B cell (primary cell): ENCODE measurements around the gene HS3ST6. TPM values are rescaled to one million over a fixed set of nuclear protein-coding genes. Genes with fewer than 3 reads are reported as not detected.

Experiments used
- ATAC-seq: fragments of 200-7000 bp; cut with Tn5 transposase; one replicate; pipeline ENCODE4 v1.10.0; 2021; ENCODE audit warnings: low read depth, mild to moderate bottlenecking, moderate number of reproducible peaks, moderate library complexity
- CTCF ChIA-PET: fragments of 350-600 bp; sonication (Branson Sonifier 250); formaldehyde crosslinking; loops from one replicate; lab custom pipeline; 2021; ENCODE audit warnings: antibody characterized with exemption, inconsistent platforms; lab: Charles Lee
- POLR2A ChIA-PET: fragments of 350-600 bp; sonication (Branson Sonifier 250); formaldehyde crosslinking; loops from one replicate; lab custom pipeline; 2021; ENCODE audit warnings: antibody characterized with exemption; lab: Charles Lee
- DNase-seq: peaks from one replicate; pipeline ENCODE4 v3.0.0; 2013
- H2AFZ ChIP-seq: 2 replicates; pipeline ENCODE4 v1.6.1; 2012; ENCODE audit warnings: mild to moderate bottlenecking, low read depth, low read length; ENCODE audit not compliant: insufficient read depth, poor library complexity, severe bottlenecking
- H3K27ac ChIP-seq, 2 donors: 1 replicate in 1 of 2; 2 replicates in 1 of 2; pipeline ENCODE4 v1.5.1; 2012 to 2013; ENCODE audit warnings: low read length in 2 of 2, mild to moderate bottlenecking in 2 of 2, moderate library complexity in 1 of 2
- H3K27me3 ChIP-seq, 4 experiments: fragments of 200-600 bp in 1 of 4; sonication (generic) in 1 of 4; replicated peaks in 1 of 4; 1 replicate in 2 of 4; 2 replicates in 2 of 4; pipeline versions ENCODE4 v1.6.1 to v1.7.0; 2013 to 2016; ENCODE audit warnings: low read length in 3 of 4, mild to moderate bottlenecking in 2 of 4, mixed read lengths in 1 of 4, moderate library complexity in 1 of 4; ENCODE audit not compliant: insufficient read depth in 4 of 4, control insufficient read depth in 3 of 4; ENCODE audit errors: control extremely low read depth in 1 of 4
- H3K36me3 ChIP-seq, 2 experiments: replicated peaks in 1 of 2; 1 replicate in 1 of 2; 2 replicates in 1 of 2; pipeline versions ENCODE4 v1.6.1 to v1.7.1; 2013; ENCODE audit warnings: low read length in 1 of 2; ENCODE audit not compliant: insufficient read depth in 2 of 2, control insufficient read depth in 1 of 2; ENCODE audit errors: control extremely low read depth in 1 of 2, extremely low read depth in 1 of 2
- H3K4me1 ChIP-seq, 2 donors: fragments of 200-600 bp in 1 of 2; sonication (generic) in 1 of 2; 1 replicate in 1 of 2; 2 replicates in 1 of 2; pipeline versions ENCODE4 v1.5.1 to v1.6.1; 2013 to 2017; ENCODE audit warnings: low read length in 2 of 2; ENCODE audit not compliant: control insufficient read depth in 2 of 2, insufficient read depth in 2 of 2
- H3K4me2 ChIP-seq: replicated peaks from 2 replicates; pipeline ENCODE3; 2012; ENCODE audit warnings: mild to moderate bottlenecking, low read depth, low read length; ENCODE audit not compliant: poor library complexity, severe bottlenecking
- H3K4me3 ChIP-seq, 5 experiments: fragments of 200-600 bp in 1 of 5; sonication (generic) in 1 of 5; 1 replicate in 3 of 5; 2 replicates in 2 of 5; pipeline versions ENCODE4 v1.5.1 to v1.7.0; 2011 to 2016; ENCODE audit warnings: low read length in 4 of 5, mild to moderate bottlenecking in 4 of 5, low read depth in 2 of 5, control low read depth in 1 of 5, moderate library complexity in 1 of 5; ENCODE audit not compliant: insufficient read depth in 1 of 5; ENCODE audit errors: control extremely low read depth in 1 of 5, extremely low read depth in 1 of 5
- H3K79me2 ChIP-seq: fragments of 200-600 bp; sonication (generic); one replicate; pipeline ENCODE4 v1.6.0; 2016; ENCODE audit warnings: low read length; ENCODE audit not compliant: control insufficient read depth, insufficient read depth
- H3K9ac ChIP-seq: fragments of 200-600 bp; sonication (generic); 2 replicates; pipeline ENCODE4 v1.6.1; 2017; ENCODE audit warnings: mild to moderate bottlenecking, low read length, moderate library complexity
- H3K9me3 ChIP-seq, 3 donors: one replicate each; pipeline versions ENCODE4 v1.6.1 to v1.7.1; 2013; ENCODE audit warnings: low read length in 2 of 3; ENCODE audit not compliant: control insufficient read depth in 2 of 3, insufficient read depth in 1 of 3; ENCODE audit errors: control extremely low read depth in 1 of 3
- H4K20me1 ChIP-seq: 2 replicates; pipeline ENCODE4 v1.6.0; 2012; ENCODE audit warnings: mild to moderate bottlenecking, low read length; ENCODE audit not compliant: insufficient read depth, control insufficient read depth, poor library complexity, severe bottlenecking
- H3K27ac Mint-ChIP-seq: one replicate; pipeline ENCODE4 v1.8.0; 2021; ENCODE audit warnings: mixed read lengths
- H3K27me3 Mint-ChIP-seq: one replicate; pipeline ENCODE4 v1.8.0; 2021; ENCODE audit warnings: mixed read lengths
- H3K4me1 Mint-ChIP-seq: one replicate; pipeline ENCODE4 v1.8.0; 2021; ENCODE audit warnings: mixed read lengths
- H3K4me3 Mint-ChIP-seq: one replicate; pipeline ENCODE4 v1.8.0; 2021; ENCODE audit warnings: mixed read lengths
- H3K9me3 Mint-ChIP-seq: one replicate; pipeline ENCODE4 v1.8.0; 2022; ENCODE audit warnings: mixed read lengths; ENCODE audit not compliant: insufficient read depth
- EZH2 ChIP-seq: IDR thresholded peaks from 2 replicates; pipeline ENCODE4 v1.6.1; 2012; ENCODE audit warnings: borderline replicate concordance, low read depth, mild to moderate bottlenecking, moderate library complexity, low read length; ENCODE audit not compliant: insufficient read depth, poor library complexity, severe bottlenecking
- WGBS: methylation state at CpG from one replicate; pipeline ENCODE4 v1.1.5; 2013; ENCODE audit warnings: missing lambda C conversion rate; ENCODE audit not compliant: insufficient coverage; 5-methylcytosine and 5-hydroxymethylcytosine counted together
- intact Hi-C: fragments of 100-400 bp; cut with micrococcal nuclease; formaldehyde crosslinking; loops from one replicate; pipeline ENCODE4 v1.10.0; 2022
- polyA plus RNA-seq: library from polyadenylated mRNA; depleted of rRNA; stranded (reverse); fragments of >200 nt; gene quantifications from 2 replicates; pipeline ENCODE4 v1.2.3, GENCODE V29; 2012
- total RNA-seq, 2 donors: library from RNA; stranded (reverse); fragments of 120-200 nt in 1 of 2; gene quantifications; 1 replicate in 1 of 2; 2 replicates in 1 of 2; pipeline versions ENCODE4 v1.2.3 to v1.2.4, GENCODE V29; 2013 to 2022
- TF ChIP-seq, protein P1 (sequence below): fragments of 200-600 bp; IDR thresholded peaks from one replicate; pipeline ENCODE4 v1.8.0; 2022; ENCODE audit warnings: antibody characterized with exemption, mild to moderate bottlenecking

Gene HS3ST6
- total and polyA plus RNA-seq, 2 donors (not counting 1 experiment from before 2014, with no cell fraction given) = not detected

DNA sequence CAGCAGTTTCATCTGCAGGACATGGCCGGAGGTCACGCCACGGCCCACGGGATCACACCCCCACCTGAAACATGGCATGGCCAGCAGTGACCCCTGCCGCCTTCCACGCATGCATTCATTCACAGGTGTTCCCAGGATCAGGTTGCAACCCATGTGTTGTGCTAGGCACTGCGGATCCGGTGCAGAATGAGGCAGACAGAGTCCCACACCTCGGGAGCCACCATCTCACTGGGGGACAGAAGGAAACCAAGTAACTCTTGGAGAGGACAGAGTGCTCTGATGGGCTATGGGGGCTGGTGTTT lies 29.1 kb upstream of the HS3ST6 start:
- no peak overlapping the region for H3K4me3 ChIP-seq
- intact Hi-C loops = loop anchor here (10.0 kb wide), 1 partner anchor 47 kb away; no protein-coding TSS in a partner anchor
- Mint-ChIP-seq H3K9me3 (no peaks in the 10 kb centered on the region), H3K4me1 (peaks cover 10% of the 10 kb centered on the region), H3K27ac (no peak overlapping the region), H3K4me3 (no peak overlapping the region), H3K27me3 (no peaks in the 10 kb centered on the region)
- WGBS = 96% methylated on average over 9 of the region's 9 CpGs
- TF ChIP-seq EZH2 = no peak
- TF ChIP-seq, protein P1, sequence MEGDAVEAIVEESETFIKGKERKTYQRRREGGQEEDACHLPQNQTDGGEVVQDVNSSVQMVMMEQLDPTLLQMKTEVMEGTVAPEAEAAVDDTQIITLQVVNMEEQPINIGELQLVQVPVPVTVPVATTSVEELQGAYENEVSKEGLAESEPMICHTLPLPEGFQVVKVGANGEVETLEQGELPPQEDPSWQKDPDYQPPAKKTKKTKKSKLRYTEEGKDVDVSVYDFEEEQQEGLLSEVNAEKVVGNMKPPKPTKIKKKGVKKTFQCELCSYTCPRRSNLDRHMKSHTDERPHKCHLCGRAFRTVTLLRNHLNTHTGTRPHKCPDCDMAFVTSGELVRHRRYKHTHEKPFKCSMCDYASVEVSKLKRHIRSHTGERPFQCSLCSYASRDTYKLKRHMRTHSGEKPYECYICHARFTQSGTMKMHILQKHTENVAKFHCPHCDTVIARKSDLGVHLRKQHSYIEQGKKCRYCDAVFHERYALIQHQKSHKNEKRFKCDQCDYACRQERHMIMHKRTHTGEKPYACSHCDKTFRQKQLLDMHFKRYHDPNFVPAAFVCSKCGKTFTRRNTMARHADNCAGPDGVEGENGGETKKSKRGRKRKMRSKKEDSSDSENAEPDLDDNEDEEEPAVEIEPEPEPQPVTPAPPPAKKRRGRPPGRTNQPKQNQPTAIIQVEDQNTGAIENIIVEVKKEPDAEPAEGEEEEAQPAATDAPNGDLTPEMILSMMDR = no peak
- no peak overlapping the region for H3K9ac ChIP-seq
- peaks cover 7 to 11% of the 10 kb centered on the region in 2 donors for H3K4me1 ChIP-seq
- no peaks in the 10 kb centered on the region for H3K79me2 ChIP-seq
- ATAC-seq (no peak), DNase-seq (no peak)
- no peak overlapping the region for H2AFZ ChIP-seq
- no peaks in the 10 kb centered on the region for H3K9me3 ChIP-seq
- ChIA-PET CTCF (no interaction called here), POLR2A (no interaction called here)
- H4K20me1 ChIP-seq = no peaks in the 10 kb centered on the region
- no peak overlapping the region for H3K27ac ChIP-seq
- H3K4me2 ChIP-seq = no peak overlapping the region
- no peaks in the 10 kb centered on the region for H3K27me3 ChIP-seq
- H3K36me3 ChIP-seq = no peaks in the 10 kb centered on the region

DNA sequence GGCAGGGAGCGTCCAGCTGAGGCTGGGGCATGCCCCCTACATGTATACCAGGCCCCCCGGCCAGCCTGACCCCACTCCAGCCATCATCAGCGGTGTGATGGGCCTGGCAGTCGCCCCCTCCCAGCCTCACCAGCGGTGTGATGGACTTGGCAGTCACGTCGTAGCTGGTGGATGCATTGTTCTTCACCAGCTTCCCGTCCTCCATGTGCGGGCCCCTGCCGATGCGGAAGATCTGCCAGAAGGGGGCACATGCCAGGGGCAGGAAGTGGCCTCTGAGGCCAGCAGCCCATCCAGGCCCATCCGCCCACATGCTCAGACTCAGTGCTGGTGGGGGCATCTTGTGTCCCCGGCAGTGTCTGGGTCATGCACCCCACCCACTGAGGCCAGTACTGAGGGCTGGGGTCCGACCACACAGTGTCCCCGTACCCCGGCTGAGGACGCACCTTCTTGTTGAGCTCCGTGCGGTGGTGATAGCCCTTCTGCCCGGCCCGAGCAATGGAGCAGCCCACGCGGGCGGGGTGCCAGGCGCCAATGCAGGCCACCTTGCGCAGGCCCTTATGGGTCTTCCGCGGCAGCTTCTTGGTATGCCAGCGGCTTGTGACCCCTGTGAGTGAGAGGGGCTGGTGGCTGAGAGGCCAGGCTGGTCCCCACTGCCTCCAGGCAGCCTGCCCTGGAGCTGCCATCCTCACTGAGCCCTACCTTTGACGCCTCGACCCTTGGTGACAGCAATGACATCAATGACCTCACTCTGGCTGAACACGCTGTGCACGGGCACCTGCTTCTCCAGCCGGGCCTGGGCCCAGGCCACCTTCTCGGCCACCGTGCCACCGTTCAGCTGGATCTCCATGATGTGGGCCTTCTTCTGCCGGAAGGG lies 28.5 kb upstream of the HS3ST6 start:
- H3K9ac ChIP-seq = no peak overlapping the region
- no peak overlapping the region for H3K27ac ChIP-seq
- H3K79me2 ChIP-seq = no peaks in the 10 kb centered on the region
- H3K9me3 ChIP-seq = no peaks in the 10 kb centered on the region
- H3K4me3 ChIP-seq = no peak overlapping the region
- intact Hi-C loops = loop anchor here (10.0 kb wide), 1 partner anchor 48 kb away; no protein-coding TSS in a partner anchor
- ChIA-PET POLR2A (no interaction called here), CTCF (interaction anchor here (1.6 kb wide), 1 partner anchor 18 kb away, joined by 7 read pairs; no protein-coding TSS in a partner anchor)
- H2AFZ ChIP-seq = no peak overlapping the region
- H3K36me3 ChIP-seq = no peaks in the 10 kb centered on the region
- 93% methylated on average over 30 of the region's 38 CpGs for WGBS
- H4K20me1 ChIP-seq = no peaks in the 10 kb centered on the region
- DNase-seq (no peak), ATAC-seq (no peak)
- H3K4me1 ChIP-seq = peaks cover 13 to 17% of the 10 kb centered on the region in 2 donors
- peaks cover 16% of the 10 kb centered on the region for H3K4me1 Mint-ChIP-seq
- no peak overlapping the region for H3K4me2 ChIP-seq
- no peaks in the 10 kb centered on the region for H3K27me3 Mint-ChIP-seq
- TF ChIP-seq, protein P1 = no peak
- TF ChIP-seq EZH2 = no peak
- H3K27ac Mint-ChIP-seq = no peak overlapping the region
- H3K9me3 Mint-ChIP-seq = no peaks in the 10 kb centered on the region
- H3K27me3 ChIP-seq = no peaks in the 10 kb centered on the region
- no peak overlapping the region for H3K4me3 Mint-ChIP-seq
